Gastrocnemius medialis (tissue), 4 donors: ENCODE measurements around the gene PRKCE.

Source experiments
- POLR2A ChIP-seq, 2 donors: fragments of 450-650 bp; IDR thresholded peaks; one replicate each; pipeline ENCODE4 v1.6.1; 2017; ENCODE audit warnings: antibody characterized with exemption in 2 of 2, mild to moderate bottlenecking in 2 of 2, moderate library complexity in 2 of 2
- TF ChIP-seq, protein P1 (sequence below), 5 experiments: fragments of 450-650 bp in 3 of 5; fragments of 200-600 bp in 2 of 5; sonication (generic) in 2 of 5; IDR thresholded peaks in 4 of 5; conservative IDR thresholded peaks in 1 of 5; 1 replicate in 4 of 5; 2 replicates in 1 of 5; pipeline ENCODE4 v1.5.1; 2016 to 2019; ENCODE audit warnings: antibody characterized with exemption in 5 of 5, mild to moderate bottlenecking in 3 of 5, moderate library complexity in 3 of 5

DNA sequence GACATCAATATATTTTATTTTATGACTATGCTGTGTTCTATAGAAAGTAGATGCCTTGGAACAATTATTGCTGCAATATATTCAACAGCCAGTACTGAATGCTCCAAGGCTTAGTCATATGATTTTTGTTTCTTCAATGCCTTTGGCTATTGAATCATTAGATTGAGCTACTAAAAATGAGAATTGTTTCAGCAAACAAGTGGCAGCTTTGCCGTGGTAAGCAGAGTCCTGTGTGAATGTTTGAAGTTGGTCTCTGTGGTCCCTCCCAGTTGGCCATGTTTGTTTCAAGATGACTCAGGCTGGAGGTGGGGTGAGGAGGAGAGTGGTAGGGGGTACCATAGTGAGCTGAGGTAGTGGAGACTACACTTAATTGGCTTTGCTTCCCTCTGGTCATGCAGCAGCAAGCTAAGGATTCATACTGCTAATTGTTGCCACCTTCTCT is 447.2 kb downstream of the PRKCE start:
- TF ChIP-seq, protein P1, sequence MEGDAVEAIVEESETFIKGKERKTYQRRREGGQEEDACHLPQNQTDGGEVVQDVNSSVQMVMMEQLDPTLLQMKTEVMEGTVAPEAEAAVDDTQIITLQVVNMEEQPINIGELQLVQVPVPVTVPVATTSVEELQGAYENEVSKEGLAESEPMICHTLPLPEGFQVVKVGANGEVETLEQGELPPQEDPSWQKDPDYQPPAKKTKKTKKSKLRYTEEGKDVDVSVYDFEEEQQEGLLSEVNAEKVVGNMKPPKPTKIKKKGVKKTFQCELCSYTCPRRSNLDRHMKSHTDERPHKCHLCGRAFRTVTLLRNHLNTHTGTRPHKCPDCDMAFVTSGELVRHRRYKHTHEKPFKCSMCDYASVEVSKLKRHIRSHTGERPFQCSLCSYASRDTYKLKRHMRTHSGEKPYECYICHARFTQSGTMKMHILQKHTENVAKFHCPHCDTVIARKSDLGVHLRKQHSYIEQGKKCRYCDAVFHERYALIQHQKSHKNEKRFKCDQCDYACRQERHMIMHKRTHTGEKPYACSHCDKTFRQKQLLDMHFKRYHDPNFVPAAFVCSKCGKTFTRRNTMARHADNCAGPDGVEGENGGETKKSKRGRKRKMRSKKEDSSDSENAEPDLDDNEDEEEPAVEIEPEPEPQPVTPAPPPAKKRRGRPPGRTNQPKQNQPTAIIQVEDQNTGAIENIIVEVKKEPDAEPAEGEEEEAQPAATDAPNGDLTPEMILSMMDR (IDR thresholded peaks at IDR 0.05 in 4 of 5, conservative IDR thresholded peaks at IDR 0.05 in 1 of 5) = no peak
- TF ChIP-seq POLR2A (IDR thresholded peaks at IDR 0.05) = no peak
